Mammary epithelial cell (primary cell): Measurements from ENCODE around the gene TWSG1.

Experiments
- EZH2 ChIP-seq: IDR thresholded peaks from 2 replicates; pipeline ENCODE4 v1.6.1; 2012; ENCODE audit warnings: low read length, inconsistent platforms, borderline replicate concordance
- TF ChIP-seq, protein P1 (sequence below), 2 donors: IDR thresholded peaks in 1 of 2; conservative IDR thresholded peaks in 1 of 2; 2 replicates each; pipeline ENCODE4 v1.5.1; 2011 to 2012; ENCODE audit warnings: inconsistent platforms in 2 of 2, low read length in 2 of 2, mild to moderate bottlenecking in 2 of 2, control low read depth in 1 of 2, low read depth in 1 of 2; ENCODE audit not compliant: insufficient read depth in 1 of 2; ENCODE audit errors: extremely low read depth in 1 of 2

DNA sequence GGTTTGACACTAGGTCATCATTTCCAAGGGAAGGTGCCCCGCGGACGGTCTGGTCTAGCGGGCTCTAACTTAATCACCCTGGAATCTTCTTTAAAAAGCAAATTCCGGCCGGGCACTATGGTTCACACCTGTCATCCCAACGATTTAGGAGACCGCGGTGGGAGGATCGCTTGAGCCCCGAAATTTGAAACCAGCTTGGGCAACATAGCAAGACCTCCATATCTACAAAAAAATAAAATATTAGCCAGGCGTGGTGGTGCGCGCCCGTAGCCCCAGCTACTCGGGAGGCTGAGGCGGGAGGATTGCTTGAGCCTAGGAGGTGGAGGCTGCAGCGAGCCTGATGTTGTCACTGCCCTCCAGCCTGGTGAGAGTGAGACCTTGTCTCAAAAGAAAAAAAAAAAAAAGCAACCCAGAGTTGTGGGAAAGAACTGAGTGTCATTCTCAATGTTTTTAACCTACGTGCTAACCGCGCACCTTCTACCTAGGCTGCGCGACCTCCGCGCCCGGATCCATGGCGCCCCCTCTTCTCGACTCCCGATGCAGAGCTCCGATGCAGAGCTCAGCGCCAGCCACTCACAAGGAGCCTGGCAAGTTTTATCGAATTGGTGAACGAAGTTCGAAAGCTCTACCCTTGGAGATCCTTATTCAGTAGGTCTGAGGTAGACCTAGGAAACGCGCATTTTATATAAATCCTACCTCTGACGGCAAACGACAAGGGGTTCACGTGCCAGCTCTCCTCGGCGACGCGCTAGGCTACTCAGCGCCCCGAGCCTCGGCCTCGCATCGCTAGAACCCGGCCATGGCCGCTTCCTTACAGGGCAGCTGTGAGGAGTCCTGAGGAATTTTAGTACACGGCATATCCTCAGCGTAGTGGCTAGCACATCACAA lies 888 bp upstream of the TWSG1 start:
- TF ChIP-seq, protein P1, sequence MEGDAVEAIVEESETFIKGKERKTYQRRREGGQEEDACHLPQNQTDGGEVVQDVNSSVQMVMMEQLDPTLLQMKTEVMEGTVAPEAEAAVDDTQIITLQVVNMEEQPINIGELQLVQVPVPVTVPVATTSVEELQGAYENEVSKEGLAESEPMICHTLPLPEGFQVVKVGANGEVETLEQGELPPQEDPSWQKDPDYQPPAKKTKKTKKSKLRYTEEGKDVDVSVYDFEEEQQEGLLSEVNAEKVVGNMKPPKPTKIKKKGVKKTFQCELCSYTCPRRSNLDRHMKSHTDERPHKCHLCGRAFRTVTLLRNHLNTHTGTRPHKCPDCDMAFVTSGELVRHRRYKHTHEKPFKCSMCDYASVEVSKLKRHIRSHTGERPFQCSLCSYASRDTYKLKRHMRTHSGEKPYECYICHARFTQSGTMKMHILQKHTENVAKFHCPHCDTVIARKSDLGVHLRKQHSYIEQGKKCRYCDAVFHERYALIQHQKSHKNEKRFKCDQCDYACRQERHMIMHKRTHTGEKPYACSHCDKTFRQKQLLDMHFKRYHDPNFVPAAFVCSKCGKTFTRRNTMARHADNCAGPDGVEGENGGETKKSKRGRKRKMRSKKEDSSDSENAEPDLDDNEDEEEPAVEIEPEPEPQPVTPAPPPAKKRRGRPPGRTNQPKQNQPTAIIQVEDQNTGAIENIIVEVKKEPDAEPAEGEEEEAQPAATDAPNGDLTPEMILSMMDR (conservative IDR thresholded peaks at IDR 0.05 in 1 of 2, IDR thresholded peaks at IDR 0.05 in 1 of 2; ENCODE audit: extremely low read depth in 1 of 2, insufficient read depth in 1 of 2, low read depth in 1 of 2, low read length in 2 of 2): no peak
- TF ChIP-seq EZH2: no peak
